Fibroblast of skin of scalp (primary cell): ENCODE data around the gene HOMER1.
"Not testable (repeated sequence)": the region's sequence is repeated elsewhere in the genome, so short reads cannot be mapped to it uniquely, and the experiment has no call there.

Source experiments
- DNase-seq: peaks from one replicate; pipeline ENCODE4 v3.0.0-alpha.2; 2013

The HOMER1 gene

DNA sequence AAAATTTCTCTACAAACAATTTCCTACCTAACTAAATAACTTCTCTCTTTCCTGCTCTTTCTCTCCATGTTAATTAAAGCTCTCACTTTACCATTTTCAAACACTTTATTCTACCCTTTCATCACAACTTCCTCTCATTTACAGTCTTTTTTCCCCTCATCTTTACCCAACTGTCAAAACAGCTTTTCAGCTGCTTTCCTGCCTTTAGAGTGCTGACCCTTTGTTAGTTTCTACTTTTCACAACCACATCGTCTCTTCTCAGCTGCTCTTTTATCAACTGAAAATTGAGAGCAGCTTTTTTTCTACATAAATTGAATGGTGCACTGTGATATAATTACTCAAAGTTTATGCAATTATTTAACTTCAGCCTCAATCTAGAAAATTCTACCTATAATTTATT, 3.1 kb upstream of the HOMER1 start:
- no peak for DNase-seq

DNA sequence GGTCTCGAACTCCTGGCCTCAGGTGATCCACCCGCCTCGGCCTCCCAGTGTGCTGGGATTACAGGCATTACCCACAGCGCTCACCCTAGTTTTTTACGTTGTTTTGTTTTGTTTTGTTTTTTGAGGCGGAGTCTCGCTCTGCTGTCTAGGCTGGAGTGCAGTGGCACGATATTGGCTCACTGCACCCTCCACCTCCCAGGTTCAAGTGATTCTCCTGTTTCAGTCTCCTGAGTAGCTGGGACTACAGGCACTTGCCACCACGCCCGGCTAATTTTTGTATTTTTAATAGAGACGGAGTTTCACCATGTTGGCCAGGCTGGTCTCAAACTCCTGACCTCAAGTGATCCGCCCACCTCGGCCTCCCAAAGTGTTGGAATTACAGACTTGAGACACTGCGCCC, 2.4 kb upstream of the HOMER1 start:
- DNase-seq, result not testable (repeated sequence)

DNA sequence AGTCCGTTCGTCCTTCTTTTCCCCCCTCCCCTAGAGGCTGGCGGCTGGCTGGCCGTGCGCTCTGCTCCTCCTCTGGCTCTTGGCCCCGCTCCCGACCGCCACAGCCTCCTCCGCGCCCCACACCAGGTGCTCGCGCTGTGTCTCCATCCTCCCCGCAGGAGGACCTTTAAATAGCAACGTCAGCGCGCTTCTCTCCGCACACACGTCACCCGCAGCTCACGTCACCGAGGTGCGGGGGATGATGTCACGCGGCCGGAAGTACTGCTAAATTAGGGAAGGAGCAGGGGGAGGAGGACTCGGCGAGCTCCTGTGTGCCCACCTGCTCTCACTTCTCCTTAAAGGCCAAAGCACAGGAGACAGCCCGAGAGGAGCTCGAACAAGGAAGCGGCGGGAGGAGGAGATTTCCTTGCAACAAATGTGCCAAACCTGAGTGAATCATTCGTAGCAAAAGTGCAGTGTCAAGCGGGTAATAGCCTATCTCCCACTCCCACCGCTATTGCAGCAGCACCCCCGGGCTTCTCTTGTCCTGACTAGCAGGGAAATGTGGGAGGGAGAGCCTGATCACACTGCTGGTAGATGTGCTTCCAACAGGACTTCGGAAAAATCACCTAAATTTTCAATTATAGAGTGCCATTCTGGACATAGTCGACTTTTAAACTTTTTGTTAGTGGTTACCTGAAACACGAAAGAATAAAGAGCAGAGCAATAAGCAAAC, 614 bp upstream of the HOMER1 start:
- peak; percentile 93 for DNase-seq

DNA sequence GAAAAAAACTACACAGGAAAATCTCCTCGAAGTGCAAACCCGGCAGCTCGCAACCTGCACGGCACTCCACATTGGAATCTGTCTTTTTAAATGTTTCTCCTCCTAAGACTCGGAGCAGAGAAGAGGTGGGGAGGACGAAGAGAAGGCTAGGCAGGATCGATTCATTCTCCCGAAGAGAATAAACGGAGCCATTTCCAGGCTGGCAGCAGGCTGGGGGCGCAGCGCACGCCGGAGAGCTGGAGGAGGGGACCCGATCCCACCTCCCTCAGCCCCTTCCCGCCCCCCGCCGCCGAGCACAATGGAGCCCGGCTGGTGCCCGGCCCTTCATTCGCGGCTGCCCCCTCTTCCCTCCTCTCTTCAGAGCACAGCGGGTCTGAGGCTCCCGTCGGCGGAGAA, 628 bp downstream of the HOMER1 start:
- no peak for DNase-seq

DNA sequence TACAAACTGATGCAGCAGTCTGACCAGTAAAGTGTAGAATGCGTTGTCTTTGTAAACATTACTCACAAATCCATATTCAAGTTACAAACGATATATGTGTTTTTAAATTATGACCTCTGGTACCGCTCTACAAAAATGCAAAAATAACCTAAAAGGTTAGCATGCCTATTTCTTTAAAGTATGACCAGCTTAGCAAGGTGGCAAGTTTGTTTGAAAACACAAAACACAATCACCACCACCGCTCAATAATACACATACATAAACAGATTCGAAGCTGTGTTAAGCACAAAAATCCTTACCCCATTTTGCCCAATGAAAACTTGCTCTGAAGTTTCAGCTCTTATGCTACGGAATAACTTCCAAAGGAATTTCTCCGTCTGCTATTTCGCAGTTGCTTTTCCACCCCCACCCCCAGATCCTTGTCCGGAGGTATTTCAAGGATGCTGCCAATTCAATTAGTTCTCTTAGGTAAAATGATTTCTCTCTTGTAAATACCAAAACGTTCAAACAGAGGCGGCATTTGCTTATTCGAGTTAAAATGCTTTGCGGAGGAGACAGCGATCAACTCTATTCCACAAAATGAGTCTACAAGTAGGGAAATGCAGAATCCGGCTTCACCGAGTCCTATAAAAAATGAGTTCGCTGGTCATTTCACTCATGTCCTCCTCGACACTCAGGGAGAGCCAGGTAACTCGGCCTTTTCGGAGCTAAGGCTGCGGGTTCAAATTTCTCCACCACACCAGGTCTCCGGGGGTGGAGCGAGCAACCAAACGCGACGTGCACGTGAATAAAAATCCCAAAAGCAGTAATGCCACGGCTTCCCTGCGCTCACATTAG, 1.2 kb downstream of the HOMER1 start:
- peak; percentile 15 for DNase-seq

DNA sequence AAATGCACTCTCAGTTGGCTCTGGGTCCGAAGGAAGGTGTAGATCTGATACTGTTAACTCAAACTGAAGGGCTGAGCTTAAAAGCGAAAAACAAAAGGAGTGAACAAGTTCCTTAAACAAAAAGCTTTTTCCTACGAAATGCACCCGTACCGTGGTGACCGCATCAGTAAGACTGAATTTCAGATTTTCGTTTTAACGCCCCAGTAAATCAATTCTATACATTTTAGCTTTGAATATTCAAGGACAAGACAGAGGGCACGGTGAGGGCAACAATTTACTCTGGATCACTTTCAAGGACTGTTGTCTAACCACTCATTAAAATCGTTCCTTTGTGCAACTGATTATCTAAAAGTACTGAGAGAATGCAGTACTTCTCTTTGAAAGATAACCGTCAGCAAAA, 1.9 kb downstream of the HOMER1 start:
- no peak for DNase-seq

DNA sequence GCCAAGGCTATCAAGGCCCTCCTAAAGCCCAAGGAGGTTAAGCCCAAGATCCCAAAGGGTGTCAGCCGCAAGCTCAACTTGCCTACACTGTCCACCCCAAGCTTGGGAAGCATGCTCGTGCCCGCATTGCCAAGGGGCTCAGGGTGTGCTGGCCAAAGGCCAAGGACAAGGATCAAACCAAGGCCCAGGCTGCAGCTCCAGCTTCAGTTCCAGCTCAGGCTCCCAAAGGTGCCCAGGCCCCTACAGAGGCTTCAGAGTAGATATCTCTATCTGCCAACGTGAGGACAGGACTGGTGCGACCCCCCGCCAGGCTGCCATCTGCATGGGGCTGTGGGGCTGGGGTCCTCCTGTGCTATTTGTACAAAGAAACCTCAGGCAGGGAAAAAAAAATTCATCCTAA, 3.3 kb downstream of the HOMER1 start:
- no peak for DNase-seq

DNA sequence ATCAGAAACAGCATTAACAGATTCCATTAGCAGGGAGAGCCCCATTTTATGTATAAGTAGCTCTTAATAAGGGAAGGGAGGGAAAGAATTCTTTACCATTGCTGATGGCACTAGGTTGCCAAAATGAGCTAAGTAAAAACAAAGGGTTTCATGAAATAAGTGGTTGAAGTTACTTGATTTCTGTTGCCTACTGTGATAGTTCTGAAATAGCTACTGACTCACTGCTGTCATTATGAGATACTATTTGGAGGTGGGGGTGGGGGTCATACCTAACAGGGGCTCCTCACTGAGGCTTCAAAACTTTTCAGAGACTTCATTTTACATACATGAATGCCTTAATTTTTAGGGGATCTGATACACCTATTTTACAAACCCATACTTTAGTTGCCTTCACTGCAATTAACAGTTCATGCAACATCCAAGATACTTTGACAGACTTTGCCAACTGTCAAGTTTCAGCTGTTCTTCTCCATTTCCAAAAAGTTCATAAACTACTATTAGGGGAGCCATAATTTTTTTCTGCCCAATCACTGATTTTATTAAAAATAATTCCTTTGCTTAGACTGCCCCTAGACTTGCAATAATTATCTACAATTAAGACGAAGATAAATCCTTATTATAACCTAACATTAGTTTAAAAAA, 4.6 kb downstream of the HOMER1 start:
- DNase-seq, result peak; percentile 9

DNA sequence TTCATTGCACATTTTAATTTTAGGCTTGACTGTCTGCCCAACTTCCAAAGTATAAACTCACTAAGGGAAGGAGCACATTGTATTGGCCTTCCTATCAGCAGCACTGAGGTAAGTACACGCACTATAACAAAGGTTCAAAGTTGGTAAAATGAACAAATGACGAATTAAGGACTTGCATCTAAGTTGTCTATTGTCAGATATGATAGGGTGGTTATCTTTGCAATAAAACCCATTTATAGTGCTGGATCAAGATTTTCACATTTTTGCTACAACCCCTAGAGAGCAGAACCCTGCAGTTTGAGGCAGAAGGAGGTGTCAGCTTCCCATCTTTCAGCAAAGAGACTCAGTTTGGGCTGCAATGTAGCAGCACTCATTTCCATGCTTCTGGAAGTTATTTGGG, 5.1 kb downstream of the HOMER1 start:
- DNase-seq, result no peak

DNA sequence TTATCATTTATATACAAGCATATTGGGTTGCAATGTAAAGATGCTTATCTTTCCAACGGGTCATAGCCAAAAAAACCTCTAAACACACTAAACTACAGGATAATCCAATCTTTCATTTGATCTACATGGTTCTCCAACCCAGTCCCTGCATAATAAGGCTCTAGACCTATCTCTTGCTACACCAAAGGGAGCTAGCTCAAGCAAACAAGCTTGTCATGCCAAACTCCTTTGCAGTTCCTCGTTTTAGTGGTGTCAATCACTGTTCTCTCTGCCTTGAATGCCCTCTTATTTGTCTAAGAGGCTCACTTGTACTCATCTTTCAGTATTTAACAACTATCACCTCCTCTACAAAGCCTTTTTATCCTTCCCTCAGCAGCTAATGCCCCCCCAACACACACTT, 5.6 kb downstream of the HOMER1 start:
- DNase-seq, result no peak

DNA sequence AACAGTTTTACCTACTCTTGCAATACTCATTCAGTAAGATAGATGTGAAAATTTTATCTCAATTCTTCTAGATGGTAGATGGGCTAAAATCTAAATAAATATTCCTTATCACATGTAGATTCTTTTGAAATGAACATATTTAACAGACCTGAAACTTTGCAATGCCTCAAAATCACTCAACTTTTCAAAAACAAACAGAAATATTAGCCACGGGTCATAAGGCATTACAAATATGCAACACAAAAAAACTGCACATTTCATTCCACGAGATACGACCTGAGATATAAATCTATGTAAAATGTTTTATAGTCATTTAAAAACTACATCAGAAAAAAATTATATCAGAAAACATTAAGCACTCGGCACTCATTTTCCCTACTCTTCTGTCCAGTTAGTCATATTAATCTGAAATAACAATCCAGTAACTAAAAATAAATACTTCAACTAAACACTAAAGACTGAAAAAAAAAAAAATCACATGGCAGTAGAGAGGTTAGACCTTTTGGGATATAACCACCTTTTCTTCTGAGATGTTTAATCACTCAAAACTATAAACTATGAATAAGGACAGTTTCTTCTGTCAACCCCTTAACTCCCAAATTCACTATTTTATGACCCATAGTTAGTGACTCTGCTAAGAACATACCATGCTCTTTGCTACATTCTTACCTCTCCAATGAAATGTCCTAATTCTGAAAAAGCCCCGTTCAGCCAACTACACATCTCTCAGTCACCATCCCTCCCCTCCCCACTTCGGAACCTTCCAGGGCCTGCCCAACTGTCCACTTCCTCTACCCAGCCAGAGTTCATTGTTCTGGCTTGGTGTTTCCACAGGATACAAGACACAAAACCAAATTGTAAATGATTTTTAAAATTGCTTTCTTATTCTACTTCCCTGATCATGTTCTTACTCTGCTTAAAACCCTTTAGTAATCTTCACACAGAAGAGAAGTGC, 6.4 kb downstream of the HOMER1 start:
- no peak for DNase-seq

DNA sequence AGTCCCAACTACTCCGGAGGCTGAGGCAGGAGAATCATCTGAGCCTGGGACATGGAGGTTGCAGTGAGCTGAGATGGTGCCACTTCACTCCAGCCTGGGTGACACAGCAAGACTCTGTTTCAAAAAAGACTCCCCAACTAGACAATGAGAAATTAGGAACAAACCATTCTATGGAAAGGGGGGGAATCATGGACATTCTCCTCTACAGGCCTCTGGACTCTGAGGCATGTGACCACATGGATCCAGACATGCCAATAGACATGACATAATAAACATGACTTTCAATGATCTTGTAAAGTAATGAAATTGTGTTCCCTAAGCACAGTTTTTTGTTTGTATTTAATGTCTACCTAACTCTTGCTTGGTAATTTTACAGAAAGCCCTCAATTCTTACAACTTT, 8.8 kb downstream of the HOMER1 start:
- no peak for DNase-seq

DNA sequence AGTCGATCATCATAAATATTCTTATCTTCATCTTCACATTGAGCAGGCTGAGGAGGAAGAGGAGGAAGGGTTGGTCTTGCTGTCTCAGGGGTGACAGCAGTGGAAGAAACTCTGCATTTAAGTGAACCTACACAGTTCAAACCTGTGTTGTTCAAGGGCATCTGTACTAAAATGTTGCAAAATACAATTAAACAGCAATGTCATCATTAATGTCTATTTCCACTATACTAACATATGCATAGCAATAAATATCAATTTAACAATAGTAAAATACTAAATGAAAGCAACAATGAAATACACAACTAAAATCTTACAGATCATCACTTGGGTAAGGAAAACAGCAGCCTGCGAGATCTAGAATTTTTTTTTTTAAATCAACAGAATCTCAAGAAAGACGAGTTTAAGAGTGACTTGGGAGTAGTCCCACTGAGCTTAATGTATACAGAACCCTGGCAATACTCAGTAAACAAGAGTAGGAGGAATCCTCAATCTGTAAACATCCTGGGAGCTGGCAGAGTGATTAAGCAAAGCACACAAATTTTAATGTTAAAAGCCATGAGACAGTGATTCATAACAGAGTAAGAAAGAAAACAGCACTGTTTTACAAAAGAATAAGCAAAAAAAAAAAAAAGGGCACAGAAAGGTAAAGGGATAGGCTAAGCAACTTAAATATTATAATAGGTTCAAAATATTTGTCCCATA, 10.0 kb downstream of the HOMER1 start:
- no peak for DNase-seq

DNA sequence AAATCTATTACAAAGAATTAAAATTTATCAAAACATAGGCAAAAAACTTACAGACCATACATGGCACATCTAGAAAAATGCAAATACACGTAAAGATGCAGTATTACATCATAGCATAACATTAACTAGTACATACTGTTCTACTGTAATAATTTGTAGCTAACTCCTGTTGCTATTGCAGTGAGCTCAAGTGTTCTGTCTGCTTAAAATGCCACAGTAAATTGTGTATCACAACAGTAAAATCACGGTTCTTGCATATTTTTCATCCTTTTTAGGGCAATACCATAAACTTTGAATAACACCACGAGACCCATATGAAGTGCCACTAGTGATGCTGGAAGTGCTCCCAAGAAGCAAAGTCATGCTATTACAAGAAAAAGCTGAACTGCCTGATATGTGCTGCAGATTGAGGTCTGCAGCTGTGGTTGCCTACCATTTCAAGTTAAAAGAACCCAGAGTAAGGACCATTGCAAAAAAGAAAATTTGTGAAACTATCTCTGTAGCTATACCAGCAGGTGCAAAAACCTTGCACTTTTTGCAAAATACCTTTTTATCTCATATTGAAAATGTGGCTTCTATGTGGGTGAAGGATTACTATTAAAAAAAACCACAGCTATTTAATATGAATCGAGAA, 14.2 kb downstream of the HOMER1 start:
- DNase-seq, result no peak

DNA sequence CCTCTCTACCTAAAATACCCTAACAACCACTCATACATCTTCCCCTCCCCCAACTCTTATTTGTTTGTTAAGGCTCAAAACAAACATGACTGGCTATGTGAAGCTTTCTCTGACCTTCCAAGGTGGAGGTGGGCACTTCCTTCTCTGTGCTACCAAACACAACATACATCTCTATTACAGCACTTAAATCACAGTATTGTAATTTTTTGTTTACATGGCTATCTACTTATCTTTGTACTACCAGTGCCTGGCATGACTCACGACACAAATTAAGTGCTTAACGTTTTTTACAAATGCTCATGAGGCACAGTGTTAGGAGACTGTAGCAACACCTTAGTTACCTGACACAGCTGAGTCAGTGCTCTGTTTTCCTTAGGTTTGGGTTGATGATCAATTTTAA, 18.6 kb downstream of the HOMER1 start:
- no peak for DNase-seq

DNA sequence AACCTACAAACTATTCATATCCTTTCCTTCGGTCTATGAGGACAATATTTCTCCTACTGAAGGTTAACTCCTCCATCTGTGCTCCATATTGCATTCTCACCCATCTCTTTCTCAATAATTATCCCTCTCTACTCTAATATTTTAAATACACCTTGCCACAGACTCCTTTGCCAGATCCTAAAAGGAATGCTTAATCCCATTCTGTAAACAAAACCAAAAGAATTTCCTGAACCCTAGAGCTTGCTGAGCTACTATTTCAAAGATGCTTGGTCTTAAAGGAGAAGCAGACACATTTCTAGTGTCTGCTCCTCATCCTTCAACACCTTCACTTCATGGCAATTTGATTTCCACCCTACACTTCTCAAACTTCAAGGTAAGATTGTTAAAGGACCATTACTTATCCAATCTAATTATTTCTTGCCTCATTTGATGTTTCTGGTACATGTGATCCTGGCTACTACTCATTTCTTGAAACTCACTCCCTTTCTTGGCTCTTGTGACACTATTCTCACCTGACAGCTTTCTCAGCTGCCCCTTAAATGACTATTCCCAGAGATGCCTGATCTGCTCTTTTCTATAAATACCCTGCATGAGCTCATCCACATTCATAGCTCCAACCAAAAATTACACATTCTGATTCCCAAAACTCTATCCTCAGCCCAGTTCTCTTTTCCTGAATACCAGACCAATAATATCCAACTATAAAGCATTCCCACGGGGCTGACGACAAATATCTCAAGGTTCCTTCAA, 20.2 kb downstream of the HOMER1 start:
- no peak for DNase-seq

DNA sequence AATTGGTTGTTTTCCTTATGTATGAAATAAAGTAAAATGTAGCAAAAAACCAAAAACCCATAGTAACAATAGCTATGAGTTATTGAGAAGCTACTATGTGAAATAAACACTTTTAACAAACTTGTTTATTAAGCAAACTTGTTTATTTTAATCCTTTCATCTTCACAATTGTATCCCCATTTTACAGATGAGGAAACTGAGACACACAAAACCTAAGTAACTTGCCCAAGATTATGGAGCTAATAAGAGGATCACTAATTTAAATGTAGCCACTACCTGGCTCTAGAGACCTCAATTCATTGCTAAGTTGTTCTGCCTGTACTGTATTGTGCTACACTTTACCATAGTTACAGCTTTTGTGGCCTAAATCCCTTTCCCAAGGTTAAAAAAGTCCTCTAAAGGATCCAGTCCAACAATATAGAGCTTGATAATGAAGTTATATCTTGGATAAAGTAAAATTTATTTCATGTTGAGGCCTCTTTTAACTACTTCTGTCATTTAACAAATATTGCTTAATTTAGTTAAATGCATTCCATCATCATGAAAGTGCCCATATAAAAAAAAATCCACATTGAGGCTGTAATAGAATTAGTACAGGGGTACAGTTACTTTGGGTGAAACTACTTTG, 22.1 kb downstream of the HOMER1 start:
- no peak for DNase-seq

DNA sequence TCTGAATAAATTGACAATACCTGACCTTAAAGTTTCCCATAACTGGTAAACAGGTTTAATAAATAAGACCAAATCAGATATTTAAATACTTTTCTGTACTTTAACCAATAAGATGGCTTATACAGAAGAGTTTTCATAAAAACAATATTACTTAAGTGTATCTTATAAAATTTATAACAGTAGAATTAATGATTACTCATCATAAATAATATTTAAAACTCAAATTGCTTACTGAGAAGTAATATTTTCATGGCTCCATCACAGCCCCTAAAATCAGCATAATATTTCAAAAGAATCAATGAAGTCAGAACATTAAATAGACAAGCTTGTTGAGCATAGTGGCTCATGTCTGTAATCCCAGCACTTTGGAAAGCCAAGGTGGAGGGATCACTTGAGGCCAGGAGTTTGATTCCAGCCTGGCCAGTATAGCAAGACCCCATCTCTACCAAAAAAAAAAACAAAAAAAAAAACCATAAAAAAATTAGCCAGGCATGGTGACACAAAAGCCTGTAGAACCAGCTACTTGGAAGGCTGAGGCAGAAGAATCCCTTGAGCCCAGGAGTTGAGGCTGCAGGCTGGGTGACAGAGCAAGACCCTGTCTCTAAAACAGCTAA, 23.5 kb downstream of the HOMER1 start:
- DNase-seq, result no peak

DNA sequence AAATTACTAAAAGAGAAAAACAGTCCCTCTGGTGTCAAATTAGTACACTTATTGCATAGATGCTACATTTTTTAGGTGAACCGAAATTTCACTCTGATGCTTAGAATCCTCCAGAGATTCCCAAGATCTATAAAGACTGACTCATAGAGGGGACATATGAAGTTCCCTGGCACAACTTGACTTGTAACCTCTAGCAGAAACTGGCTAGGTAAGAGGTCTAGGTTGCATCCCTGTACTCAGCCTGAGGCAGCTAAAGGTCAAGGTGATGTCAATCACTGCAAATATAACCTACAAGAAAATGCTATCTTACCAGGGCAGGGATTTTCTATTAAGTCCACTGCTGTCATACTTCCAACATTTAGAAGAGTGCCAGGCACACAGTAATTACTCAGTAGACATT, 24.2 kb downstream of the HOMER1 start:
- no peak for DNase-seq

DNA sequence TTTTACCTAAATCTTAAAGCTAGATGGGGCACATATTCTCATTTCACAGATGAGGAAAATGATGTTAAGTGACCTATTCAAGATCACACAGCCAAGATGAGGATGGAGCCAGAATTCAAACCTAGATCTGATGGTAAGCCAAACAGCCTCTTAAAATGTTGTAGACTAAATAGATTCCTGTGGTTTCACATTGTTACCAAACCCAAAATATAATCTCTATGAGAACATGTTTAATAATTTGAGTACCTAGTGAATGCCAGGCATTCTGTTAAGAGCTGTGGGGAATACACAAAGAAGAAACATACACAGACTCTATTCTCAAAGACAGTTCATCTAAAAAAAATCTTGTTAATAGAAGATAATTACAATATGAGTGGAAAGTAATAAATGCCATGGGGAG, 25.2 kb downstream of the HOMER1 start:
- DNase-seq, result peak; percentile 54
